Thyroid gland (tissue), 4 donors: ENCODE data around the gene HLA-DRB5. TPM values are rescaled to one million over a fixed set of nuclear protein-coding genes. Genes with fewer than 3 reads are reported as not detected.
"Not testable (repeated sequence)": the region's sequence is repeated elsewhere in the genome, so short reads cannot be mapped to it uniquely, and the experiment has no call there.

ENCODE experiments used
- DNase-seq, 2 donors: peaks; one replicate each; pipeline ENCODE4 v3.0.0-alpha.2; 2019
- H3K27ac ChIP-seq, 3 donors: fragments of 200-600 bp; sonication (generic); 1 replicate in 2 of 3; 2 replicates in 1 of 3; pipeline ENCODE4 v1.5.1; 2016 to 2019; ENCODE audit warnings: mild to moderate bottlenecking in 1 of 3, moderate library complexity in 1 of 3
- H3K27me3 ChIP-seq: fragments of 200-600 bp; sonication (generic); one replicate; pipeline ENCODE4 v1.5.1; 2019
- H3K36me3 ChIP-seq, 2 donors: fragments of 200-600 bp; sonication (generic); one replicate each; pipeline ENCODE4 v1.5.1; 2016 to 2019
- H3K4me1 ChIP-seq, 2 donors: fragments of 200-600 bp; sonication (generic); one replicate each; pipeline ENCODE4 v1.5.1; 2017 to 2019
- H3K4me3 ChIP-seq, 3 donors: fragments of 200-600 bp; sonication (generic); replicated peaks in 1 of 3; 1 replicate in 2 of 3; 2 replicates in 1 of 3; pipeline ENCODE4 v1.5.1; 2016; ENCODE audit warnings: mild to moderate bottlenecking in 1 of 3
- H3K9me3 ChIP-seq: fragments of 200-600 bp; sonication (generic); one replicate; pipeline ENCODE4 v1.5.1; 2017
- POLR2A ChIP-seq, 2 donors: fragments of 450-650 bp; IDR thresholded peaks; one replicate each; pipeline ENCODE4 v1.6.1; 2017; ENCODE audit warnings: antibody characterized with exemption in 2 of 2, mild to moderate bottlenecking in 2 of 2, moderate library complexity in 1 of 2
- whole genome bisulfite sequencing, 2 donors: methylation state at CpG; one replicate each; pipeline ENCODE4 v1.1.5; 2017; 5-methylcytosine and 5-hydroxymethylcytosine counted together
- intact Hi-C: fragments of 100-400 bp; cut with DNase I; formaldehyde crosslinking; loops from one replicate; pipeline ENCODE4 v1.15.1; 2023
- total RNA-seq, 4 donors: library from RNA; depleted of rRNA; stranded (reverse); fragments of >200 nt; gene quantifications; one replicate each; pipeline ENCODE4 v1.2.3, GENCODE V29; 2016
- TF ChIP-seq, protein P1 (sequence below), 6 experiments: fragments of 200-600 bp in 3 of 6; fragments of 450-650 bp in 3 of 6; sonication (generic) in 3 of 6; IDR thresholded peaks; one replicate each; pipeline ENCODE4 v1.5.1; 2016 to 2019; ENCODE audit warnings: antibody characterized with exemption in 6 of 6, mild to moderate bottlenecking in 2 of 6, inconsistent platforms in 1 of 6, moderate library complexity in 1 of 6

Gene HLA-DRB5
- total RNA-seq, 4 donors from 2014 or later, result 1.6 to 25.6 TPM; not detected in 2

DNA sequence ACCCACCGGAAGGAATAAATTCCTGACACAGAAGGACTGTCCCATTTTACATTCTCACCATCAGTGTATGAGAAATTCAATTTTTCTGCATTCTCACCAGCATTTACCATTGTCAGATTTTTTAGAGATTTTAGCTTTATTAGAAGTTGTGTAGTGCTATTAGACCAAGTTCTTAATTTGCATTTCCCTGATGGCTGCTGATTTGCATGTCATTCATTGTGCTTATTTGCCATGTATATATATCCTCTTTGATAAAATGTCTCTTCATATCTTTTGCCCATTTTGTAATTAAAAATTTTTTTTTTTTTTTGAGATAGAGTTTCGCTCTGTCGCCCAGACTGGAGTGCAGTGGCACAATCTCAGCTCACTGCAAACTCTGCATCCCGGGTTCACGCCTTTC, 9.8 kb upstream of the HLA-DRB5 start:
- TF ChIP-seq POLR2A (IDR thresholded peaks at IDR 0.05), result no peak
- TF ChIP-seq, protein P1, sequence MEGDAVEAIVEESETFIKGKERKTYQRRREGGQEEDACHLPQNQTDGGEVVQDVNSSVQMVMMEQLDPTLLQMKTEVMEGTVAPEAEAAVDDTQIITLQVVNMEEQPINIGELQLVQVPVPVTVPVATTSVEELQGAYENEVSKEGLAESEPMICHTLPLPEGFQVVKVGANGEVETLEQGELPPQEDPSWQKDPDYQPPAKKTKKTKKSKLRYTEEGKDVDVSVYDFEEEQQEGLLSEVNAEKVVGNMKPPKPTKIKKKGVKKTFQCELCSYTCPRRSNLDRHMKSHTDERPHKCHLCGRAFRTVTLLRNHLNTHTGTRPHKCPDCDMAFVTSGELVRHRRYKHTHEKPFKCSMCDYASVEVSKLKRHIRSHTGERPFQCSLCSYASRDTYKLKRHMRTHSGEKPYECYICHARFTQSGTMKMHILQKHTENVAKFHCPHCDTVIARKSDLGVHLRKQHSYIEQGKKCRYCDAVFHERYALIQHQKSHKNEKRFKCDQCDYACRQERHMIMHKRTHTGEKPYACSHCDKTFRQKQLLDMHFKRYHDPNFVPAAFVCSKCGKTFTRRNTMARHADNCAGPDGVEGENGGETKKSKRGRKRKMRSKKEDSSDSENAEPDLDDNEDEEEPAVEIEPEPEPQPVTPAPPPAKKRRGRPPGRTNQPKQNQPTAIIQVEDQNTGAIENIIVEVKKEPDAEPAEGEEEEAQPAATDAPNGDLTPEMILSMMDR (IDR thresholded peaks at IDR 0.05), result no peak
- no peaks in the 10 kb centered on the region for H3K4me1 ChIP-seq
- no peaks in the 10 kb centered on the region for H3K9me3 ChIP-seq
- 33 to 44% methylated on average over 3 of the region's 5 CpGs for WGBS, 2 donors
- H3K4me3 ChIP-seq, result no peak overlapping the region
- no peaks in the 10 kb centered on the region for H3K27me3 ChIP-seq
- intact Hi-C loops, result no loop called here
- no peak for DNase-seq
- H3K36me3 ChIP-seq, result no peaks in the 10 kb centered on the region
- no peak overlapping the region for H3K27ac ChIP-seq

DNA sequence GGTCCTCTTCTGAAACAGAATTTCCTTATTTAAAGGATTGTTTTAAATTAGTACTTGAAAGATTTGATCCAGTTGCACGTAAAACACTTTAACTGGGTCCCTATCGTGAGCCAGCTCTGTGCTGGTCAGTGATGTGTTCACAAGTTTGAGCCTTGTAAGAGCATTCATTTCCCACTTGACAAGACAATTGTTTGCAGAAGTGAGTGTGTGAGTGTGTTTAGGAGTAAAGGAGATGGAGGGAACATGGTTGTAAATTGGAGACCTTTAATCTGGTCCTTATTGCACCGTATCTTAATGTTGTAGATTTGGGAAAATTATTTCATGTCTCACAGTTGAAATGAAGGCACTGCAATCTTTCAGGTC, 325 bp upstream of the HLA-DRB5 start:
- intact Hi-C loops, DNase-seq, H3K27ac ChIP-seq, H3K36me3 ChIP-seq, H3K27me3 ChIP-seq, H3K9me3 ChIP-seq, H3K4me1 ChIP-seq, H3K4me3 ChIP-seq: not testable (repeated sequence)
- 0% methylated on average over 3 of the region's 3 CpGs for WGBS, 2 donors

GRCh38 chr6:32522302-32523047, 7.6 kb downstream of the HLA-DRB5 start:
- DNase-seq, result no peak
- Histone ChIP-seq H3K36me3 (no peaks in the 10 kb centered on the region), H3K27ac (no peak overlapping the region), H3K4me3 (no peak overlapping the region), H3K9me3 (no peaks in the 10 kb centered on the region), H3K27me3 (no peaks in the 10 kb centered on the region), H3K4me1 (no peaks in the 10 kb centered on the region)
- intact Hi-C loops, result loop anchor here (10.0 kb wide), 1 partner anchor 62 kb away; the partner anchor contains the start of gene HLA-DRB1
- 17 to 20% methylated on average over 1 to 2 of the region's 19 CpGs for WGBS, 2 donors
- no peak for TF ChIP-seq POLR2A (IDR thresholded peaks at IDR 0.05)
- TF ChIP-seq, protein P1 (IDR thresholded peaks at IDR 0.05), result no peak

DNA sequence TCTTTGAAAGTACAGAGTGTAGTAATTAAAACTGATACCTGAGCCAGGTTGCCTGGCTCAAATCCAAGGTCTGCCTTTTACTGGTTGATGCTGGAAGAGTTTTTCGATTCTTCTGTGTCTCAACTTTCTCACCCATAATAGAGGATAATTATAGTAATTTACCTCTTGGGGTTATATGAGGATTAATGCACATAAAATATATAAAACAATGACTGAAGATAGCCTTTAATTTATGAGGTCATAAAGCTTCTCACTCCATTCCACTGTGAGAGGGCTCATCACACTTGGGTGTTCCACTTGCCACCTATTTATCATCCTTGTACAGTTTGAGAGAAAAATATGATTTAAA, 10.2 kb downstream of the HLA-DRB5 start:
- TF ChIP-seq, protein P1 (IDR thresholded peaks at IDR 0.05), result no peak
- intact Hi-C loops, result loop anchor here (10.0 kb wide), 1 partner anchor 65 kb away; the partner anchor contains the start of gene HLA-DRB1
- Histone ChIP-seq H3K9me3 (no peaks in the 10 kb centered on the region), H3K36me3 (no peaks in the 10 kb centered on the region), H3K4me3 (no peak overlapping the region), H3K4me1 (no peaks in the 10 kb centered on the region), H3K27me3 (no peaks in the 10 kb centered on the region), H3K27ac (no peak overlapping the region)
- DNase-seq, result no peak
- 20% methylated on average over 1 of the region's 1 CpG; no CpG with 5 or more reads in 1 of the 2 donors for WGBS, 2 donors

GRCh38 chr6:32519118-32519909, 10.8 kb downstream of the HLA-DRB5 start:
- H3K4me1 ChIP-seq, result no peaks in the 10 kb centered on the region
- peak; percentile 9 to 34 for DNase-seq
- H3K9me3 ChIP-seq, result no peaks in the 10 kb centered on the region
- no peak overlapping the region for H3K27ac ChIP-seq
- H3K27me3 ChIP-seq, result no peaks in the 10 kb centered on the region
- intact Hi-C loops, result no loop called here
- no CpG with 5 or more reads among the region's 4 CpGs for WGBS, 2 donors
- H3K36me3 ChIP-seq, result no peaks in the 10 kb centered on the region
- H3K4me3 ChIP-seq, result no peak overlapping the region
- TF ChIP-seq, protein P1 (IDR thresholded peaks at IDR 0.05), result no peak
- TF ChIP-seq POLR2A (IDR thresholded peaks at IDR 0.05), result no peak
